HG03342 (cell line): ENCODE results near the gene TAS2R43.
"Not testable (repeated sequence)": the region's sequence is repeated elsewhere in the genome, so short reads cannot be mapped to it uniquely, and the experiment has no call there.

Experiments used
- ATAC-seq: cut with Tn5 transposase; IDR thresholded peaks from one replicate; pipeline ENCODE4 v1.9.1; 2021; ENCODE audit warnings: mild to moderate bottlenecking, moderate library complexity; ENCODE audit not compliant: unreplicated experiment

The TAS2R43 gene

DNA sequence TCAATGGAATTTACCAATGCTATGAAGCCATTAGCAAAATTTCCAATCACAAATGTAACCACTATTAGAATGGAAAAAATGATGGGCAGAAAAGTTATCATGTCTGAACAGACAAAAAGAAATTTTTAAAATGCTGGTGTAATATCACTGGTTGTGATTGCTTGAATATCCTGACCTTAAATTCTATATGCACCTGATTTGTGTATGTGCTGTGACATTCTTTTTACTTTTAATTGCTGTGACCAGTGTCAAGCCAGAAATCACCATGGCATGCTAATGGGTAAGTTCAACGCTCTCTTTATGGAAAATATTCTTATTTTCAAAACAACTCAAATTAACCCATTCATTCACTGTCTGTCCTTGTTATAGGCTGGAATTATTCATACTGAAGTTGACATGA, 29.9 kb downstream of the TAS2R43 start, which contains the start of gene TAS2R46:
Gene TAS2R46, minus strand, starts transcription at position 101 of the 400 bp plus-strand sequence. Its CDS starts 0 bp downstream, at position 101.
- ATAC-seq = not testable (repeated sequence)

DNA sequence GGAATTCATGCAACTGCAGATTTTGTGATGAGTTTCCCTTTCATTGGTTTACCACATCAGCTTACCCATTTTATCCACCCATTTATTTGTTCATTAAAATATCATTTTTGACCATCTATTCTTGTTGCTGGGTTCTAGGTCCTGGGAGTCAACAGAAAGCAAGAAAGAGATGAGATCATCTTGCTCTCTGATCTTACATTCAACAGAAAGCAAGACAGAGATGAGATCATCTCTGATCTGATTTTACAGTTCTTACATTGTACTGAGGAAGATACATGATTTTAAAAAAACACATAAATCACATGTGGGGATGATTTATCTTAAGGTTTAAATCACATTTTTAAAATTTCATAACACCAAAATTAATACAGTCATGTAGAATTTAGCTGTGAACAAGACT, 32.3 kb downstream of the TAS2R43 start:
- no peak for ATAC-seq

DNA sequence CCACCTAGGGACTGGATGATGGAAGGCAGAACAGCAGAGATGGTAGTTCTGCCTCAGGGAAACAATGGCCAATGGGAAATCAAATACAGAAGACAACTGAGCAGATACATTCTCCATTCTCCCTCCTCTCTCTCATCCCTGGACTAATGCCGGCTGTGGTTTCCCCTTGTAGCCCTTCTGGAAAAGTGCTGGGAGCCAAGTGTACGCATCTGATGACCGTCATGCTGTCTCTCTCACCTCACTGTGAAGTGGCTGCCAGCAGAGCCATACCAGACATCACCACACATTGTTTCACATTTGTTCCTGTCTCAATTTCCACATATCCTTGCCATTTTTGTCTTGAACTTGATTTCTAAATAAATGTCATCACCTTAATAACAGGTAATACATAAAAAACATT, 33.1 kb downstream of the TAS2R43 start:
- ATAC-seq = no peak

- no peak for ATAC-seq
These were observed 36.8 kb downstream of the TAS2R43 start for GRCh38 chr12:11055306-11055705.

DNA sequence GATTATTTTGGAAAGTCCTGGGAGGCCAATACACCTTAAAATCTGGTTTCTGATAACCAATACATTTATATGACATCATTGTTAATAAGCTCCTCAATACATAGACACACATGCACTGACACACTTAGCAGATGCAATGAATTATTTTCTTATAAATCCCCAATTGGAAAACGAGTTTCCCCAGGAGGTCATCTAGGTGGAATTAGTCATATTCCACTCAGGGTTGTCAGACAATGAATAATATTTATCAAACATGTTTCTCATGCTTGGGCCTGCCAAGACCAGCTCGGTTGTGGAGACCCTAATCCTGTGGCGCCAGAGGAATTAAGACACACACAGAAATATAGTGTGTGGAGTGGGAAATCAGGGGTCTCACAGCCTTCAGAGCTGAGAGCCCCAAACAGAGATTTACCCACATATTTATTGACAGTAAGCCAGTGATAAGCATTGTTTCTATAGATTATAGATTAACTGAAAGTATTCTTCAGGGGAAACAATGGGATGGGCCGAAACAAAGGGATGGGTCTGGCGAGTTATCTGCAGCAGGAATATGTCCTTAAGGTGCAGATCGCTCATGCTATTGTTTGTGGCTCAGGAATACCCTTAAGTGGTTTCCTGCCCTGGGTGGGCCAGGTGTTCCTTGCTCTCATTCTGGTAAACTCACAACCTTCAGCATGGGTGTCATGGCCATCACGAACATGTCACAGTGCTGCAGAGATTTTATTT, 42.1 kb downstream of the TAS2R43 start:
- ATAC-seq = not testable (repeated sequence)

- not testable (repeated sequence) for ATAC-seq
These were observed 50.7 kb downstream of the TAS2R43 start for GRCh38 chr12:11041366-11041765.
